RPMI7951 (cell line): ENCODE data around the gene KAT6B. TPM values are rescaled to one million over a fixed set of nuclear protein-coding genes. Genes with fewer than 3 reads are reported as not detected.
A peak's percentile ranks its signal among the peaks of the same experiment; 100 is the strongest.
"Not testable (repeated sequence)": the region's sequence is repeated elsewhere in the genome, so short reads cannot be mapped to it uniquely, and the experiment has no call there.

ENCODE experiments used
- DNase-seq: peaks from one replicate; pipeline ENCODE4 v3.0.0-alpha.2; 2012; ENCODE audit warnings: low read depth
- total RNA-seq: library from RNA; depleted of rRNA; stranded (reverse); fragments of >200 nt; shearing (Covaris generic); gene quantifications from 2 replicates; pipeline ENCODE4 v1.2.3, GENCODE V29; 2014

KAT6B gene
- total RNA-seq, 1 experiment from 2014 or later: 9.1 TPM

DNA sequence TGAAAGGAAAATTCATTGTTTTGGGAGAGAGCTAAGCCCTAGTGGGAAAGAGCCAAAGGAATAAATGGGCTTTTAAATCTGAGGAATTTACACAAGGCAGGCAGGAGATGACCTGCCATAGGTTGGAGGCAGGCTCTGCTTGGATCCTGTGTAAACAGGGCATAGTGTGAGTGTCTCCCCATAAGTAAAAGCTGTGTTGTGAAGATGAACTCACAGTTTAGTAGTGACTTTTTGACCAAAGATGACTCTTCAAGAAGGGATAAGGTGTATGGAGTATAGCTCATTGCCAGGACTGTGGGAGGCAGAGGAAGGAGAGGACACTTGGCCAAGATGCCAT, 63.2 kb downstream of the KAT6B start:
- DNase-seq: no peak

DNA sequence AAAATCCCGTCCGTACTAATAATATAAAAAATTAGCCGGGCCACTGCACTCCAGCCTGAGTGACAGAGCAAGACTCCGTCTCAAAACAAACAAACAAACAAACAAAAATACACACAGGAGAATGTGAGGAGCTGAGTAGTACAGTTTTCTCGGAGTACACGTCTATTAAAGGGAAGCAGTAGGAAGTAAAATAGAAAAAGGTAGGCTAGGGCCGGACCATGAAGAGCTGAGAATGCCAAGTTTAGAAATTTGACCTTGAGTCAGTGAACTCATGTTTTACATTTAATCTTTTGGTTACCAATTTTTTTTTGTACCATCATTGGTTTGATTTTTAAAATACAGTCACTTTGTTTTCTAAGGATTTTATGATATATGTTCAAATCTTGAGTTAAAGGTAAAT, 64.1 kb downstream of the KAT6B start:
- DNase-seq: no peak

GRCh38 chr10:74891053-74891452, 64.7 kb downstream of the KAT6B start:
- DNase-seq: no peak

GRCh38 chr10:74892839-74893238, 66.4 kb downstream of the KAT6B start:
- no peak for DNase-seq

- not testable (repeated sequence) for DNase-seq
Observed at GRCh38 chr10:74893329-74893728, 66.9 kb downstream of the KAT6B start.

DNA sequence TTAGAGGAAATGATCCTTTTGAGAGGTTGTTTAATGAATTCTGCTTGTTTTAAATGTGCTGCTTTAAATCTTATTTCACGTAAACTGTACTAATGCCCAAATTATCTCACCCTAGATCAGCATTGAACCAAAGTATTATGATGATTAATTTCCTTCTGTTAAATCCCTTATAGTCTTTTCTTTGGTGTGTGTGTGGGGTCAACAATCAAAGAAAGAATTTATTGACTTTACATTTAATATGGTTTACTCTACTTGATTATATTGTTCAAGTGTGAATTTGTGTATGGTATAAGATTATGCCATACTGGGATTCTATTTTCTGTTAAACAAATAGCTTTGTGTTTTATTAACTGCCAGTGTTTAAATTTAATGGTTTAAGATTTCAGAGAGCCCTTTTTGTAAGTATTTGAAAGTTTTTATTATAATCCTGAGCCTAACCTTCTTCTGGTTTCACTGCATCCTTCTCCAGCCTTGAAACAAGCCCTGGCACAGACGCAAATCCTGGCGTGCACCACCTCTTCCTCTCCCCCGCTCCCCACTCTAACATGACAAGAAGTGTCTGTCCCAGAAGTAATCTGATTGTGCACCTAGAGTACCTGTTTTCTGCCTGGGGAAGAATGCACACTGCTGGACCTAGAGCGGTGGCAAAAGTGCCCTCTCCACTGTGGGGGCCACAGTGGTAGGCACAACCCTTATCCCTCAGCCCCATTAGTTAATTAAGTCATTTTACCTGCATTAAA, 70.6 kb downstream of the KAT6B start:
- DNase-seq: no peak

DNA sequence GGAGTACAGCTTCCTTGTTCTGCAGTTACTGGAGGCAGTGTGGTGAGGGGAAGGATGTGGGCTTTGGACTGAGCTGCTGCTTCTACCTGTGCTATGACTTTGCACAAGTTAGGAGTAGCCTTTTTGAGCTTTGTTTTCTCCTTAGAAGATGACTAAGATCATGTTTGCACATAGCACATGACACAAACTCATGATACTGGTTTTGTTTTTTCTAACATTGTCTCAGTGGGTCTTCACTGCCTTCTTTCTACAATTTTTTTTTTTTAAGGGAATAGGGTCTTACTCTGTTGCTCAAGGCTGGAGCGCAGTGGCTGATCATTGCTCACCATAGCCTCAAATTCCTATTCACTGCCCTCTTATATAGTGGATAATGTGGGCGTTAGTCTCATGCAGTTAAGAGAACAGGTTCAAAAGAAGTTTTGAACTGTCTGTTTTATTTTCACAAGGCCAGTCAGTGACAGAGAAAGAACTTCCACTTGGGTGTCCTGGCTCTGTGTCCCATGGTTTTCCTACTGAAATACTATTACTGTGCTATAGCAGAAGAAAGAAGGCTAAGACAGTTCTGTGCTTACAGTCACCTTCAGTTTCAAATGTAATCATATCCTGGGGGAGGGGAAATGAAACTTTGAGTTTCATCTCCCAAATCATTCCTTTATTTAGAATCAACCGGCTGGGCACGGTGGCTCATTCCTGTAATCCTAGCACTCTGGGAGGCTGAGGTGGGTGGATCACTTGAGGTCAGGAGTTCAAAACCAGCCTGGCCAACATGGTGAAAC, 72.0 kb downstream of the KAT6B start:
- no peak for DNase-seq

DNA sequence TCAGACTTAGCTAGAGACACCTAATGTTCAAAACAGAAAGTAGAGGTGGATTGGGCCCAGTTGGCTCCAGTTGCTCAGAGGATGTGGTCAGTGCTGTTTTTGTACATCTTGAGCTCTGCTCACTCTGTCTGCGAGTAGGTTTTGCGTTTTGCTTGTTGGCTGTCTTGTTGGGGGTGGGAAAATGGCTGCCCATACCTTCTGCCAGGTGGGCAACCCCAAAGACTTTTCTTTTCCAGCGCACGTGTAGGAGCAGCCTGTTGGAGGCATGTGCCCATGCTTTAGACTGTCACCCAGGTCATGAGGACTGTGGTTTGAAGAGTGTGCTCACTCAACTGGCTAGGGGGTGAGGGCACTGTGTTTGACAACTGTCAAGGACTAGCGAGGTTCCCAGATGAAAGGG, 73.9 kb downstream of the KAT6B start:
- no peak for DNase-seq

- no peak for DNase-seq
Observed at GRCh38 chr10:74901301-74901700, 74.9 kb downstream of the KAT6B start.

GRCh38 chr10:74901867-74902450, 75.6 kb downstream of the KAT6B start:
- DNase-seq: no peak

DNA sequence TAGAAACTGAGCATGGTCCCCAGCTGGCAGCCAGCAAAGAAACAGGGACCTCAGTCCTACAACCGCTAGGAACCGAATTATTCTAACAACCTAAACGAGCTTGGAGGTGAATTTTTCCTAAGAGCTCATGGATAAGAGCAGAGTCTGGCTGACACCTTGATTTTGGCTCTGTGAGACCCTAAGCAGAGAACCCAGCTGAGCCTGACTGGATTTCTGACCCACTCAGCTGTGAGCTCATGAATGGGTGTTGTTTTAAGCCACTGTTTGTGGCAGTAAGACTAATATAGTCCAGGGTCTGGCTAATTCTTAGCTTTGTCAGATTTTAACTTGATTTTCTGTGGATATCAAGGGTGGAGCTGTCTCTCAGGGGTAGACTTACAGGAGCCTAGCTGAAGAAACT, 77.1 kb downstream of the KAT6B start:
- DNase-seq: no peak

- DNase-seq: no peak
Observed at GRCh38 chr10:74906611-74907198, 80.3 kb downstream of the KAT6B start.

DNA sequence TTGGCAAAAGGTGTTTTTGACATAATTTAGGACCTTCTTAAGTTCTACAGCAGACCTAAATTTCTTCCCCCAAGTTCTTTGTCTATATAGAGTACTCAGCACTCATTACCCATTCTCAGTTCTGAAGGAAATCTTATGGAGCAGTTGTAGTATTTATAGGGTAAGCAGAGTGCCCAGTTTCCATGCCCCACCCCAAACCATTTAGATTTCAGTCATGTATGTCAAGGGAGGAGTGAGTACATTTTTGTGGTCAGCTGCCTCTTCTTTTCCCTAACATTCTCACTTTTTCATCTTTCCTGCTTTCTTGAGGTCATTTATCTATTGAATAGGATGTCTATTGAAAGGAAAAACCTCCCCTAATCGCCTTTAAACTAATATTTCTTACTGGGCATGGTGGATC, 83.3 kb downstream of the KAT6B start:
- DNase-seq: peak; percentile 20

DNA sequence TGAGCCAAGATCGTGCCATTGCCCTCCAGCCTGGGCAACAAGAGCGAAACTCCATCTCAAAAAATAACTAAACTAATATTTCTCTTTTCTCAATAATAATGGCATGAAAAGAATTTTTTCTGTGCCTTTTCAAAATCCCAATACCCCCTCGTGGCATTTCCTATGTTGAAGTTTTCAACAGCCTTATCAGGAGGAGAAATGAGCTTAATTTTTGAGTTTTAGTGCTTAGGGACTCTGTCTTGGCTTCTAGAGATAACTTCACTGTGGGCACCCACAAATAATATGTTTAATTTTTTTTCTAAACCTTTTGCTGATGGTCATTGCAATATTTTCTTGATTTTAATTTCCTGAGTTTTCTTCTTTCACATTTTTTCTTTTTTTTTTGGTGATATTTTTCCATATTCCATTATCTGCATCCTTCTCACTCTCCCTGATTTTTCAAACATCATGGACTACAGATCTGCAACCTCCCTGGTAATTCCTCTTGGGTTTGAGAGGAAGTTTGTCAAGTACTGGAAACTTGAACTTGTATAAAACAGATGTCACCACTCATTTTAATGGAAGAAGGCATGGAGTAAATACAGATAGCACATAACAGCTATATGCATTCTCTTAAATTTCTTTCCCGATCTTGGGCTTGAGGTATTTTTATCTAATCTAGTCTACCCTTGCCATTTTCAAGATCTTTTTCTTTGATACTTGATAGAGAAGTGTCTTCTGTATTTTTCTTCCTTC, 84.0 kb downstream of the KAT6B start:
- no peak for DNase-seq

GRCh38 chr10:74910976-74911350, 84.6 kb downstream of the KAT6B start:
- no peak for DNase-seq

- no peak for DNase-seq
Observed at GRCh38 chr10:74912182-74912581, 85.8 kb downstream of the KAT6B start.

DNA sequence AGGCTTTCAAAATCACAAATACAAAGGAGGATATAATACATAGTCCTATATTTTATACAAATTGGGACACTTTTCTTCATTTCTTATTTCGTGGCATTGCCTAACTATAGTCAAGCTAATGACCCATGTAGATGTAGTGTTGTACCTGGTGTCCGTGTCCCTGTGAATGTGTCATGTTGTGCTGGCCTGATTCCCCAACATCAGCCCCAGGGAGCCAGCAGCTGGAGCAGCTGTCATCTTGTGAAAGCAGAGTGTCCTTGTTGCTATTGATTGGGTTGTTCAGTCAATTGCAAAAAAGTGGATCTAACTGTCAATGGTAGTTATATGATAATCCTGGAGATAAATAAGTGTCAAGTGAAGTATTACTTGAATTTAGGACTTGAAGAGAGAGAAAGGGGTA, 86.3 kb downstream of the KAT6B start:
- no peak for DNase-seq

GRCh38 chr10:74913377-74913979, 87.1 kb downstream of the KAT6B start:
- DNase-seq: peak; percentile 8

- no peak for DNase-seq
Observed at GRCh38 chr10:74916283-74916682, 89.9 kb downstream of the KAT6B start.

DNA sequence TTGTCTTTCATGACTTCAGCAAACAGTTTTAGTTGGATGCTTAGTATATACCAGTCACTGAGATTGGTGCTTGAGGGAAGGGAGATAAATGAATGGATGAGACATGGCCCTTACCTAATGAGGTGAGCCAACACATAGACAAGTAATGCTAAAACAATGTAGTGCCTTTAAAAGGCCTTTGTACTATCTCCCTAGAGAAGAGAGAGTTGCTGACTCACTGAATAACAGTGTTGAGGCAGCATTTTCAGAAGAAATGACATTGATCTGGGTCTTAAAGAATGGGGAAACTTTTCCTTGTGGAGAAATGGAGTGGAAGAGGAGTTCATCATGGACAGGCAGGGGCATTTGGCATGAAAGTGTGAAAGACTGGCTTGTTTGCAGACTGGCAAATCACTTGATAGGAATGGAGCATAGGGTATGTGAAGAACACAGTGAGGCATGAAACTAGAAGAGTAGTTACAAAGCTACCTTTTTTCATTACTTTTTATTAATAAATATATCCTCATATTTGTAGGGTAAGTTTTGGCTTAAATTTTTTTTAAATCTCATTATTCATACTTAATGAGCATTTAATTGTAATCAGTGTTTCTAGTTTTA, 91.2 kb downstream of the KAT6B start:
- peak; percentile 54 for DNase-seq

- DNase-seq: no peak
Observed at GRCh38 chr10:74919671-74920070, 93.3 kb downstream of the KAT6B start.
